ENCODE results near the gene CDC42BPB. TPM values are rescaled to one million over a fixed set of nuclear protein-coding genes. Genes with fewer than 3 reads are reported as not detected.

Gene CDC42BPB
- total RNA-seq, 1 donor from 2014 or later: 68.4 TPM

- DNase-seq (ENCODE audit: low read depth): no peak
- no peak for TF ChIP-seq CTCF (conservative IDR thresholded peaks at IDR 0.05; ENCODE audit: low read depth, low read length)
Observed at GRCh38 chr14:103014466-103015228, 42.7 kb downstream of the CDC42BPB start.

GRCh38 chr14:103013028-103013427 is 44.3 kb downstream of the CDC42BPB start:
- TF ChIP-seq CTCF (conservative IDR thresholded peaks at IDR 0.05; ENCODE audit: low read depth, low read length): no peak
- DNase-seq (ENCODE audit: low read depth): no peak

More at GRCh38 chr14:103014466-103015228, 42.7 kb downstream of the CDC42BPB start:
- H3K4me3 ChIP-seq (ENCODE audit: low read depth, low read length): no peak overlapping the region

GRCh38 chr14:103009559-103009958 is 47.8 kb downstream of the CDC42BPB start:
- TF ChIP-seq CTCF (conservative IDR thresholded peaks at IDR 0.05; ENCODE audit: low read depth, low read length): no peak
- no peak for DNase-seq (ENCODE audit: low read depth)
- H3K4me3 ChIP-seq (ENCODE audit: low read depth, low read length): no peak overlapping the region

More at GRCh38 chr14:103013028-103013427, 44.3 kb downstream of the CDC42BPB start:
- H3K4me3 ChIP-seq (ENCODE audit: low read depth, low read length): no peak overlapping the region

GRCh38 chr14:103008768-103009357 is 48.5 kb downstream of the CDC42BPB start:
- TF ChIP-seq CTCF (conservative IDR thresholded peaks at IDR 0.05; ENCODE audit: low read depth, low read length): no peak
- DNase-seq (ENCODE audit: low read depth): no peak
- no peak overlapping the region for H3K4me3 ChIP-seq (ENCODE audit: low read depth, low read length)

GRCh38 chr14:103008126-103008525 is 49.2 kb downstream of the CDC42BPB start:
- DNase-seq (ENCODE audit: low read depth): no peak
- no peak for TF ChIP-seq CTCF (conservative IDR thresholded peaks at IDR 0.05; ENCODE audit: low read depth, low read length)
- no peak overlapping the region for H3K4me3 ChIP-seq (ENCODE audit: low read depth, low read length)

- no peak overlapping the region for H3K4me3 ChIP-seq (ENCODE audit: low read depth, low read length)
- DNase-seq (ENCODE audit: low read depth): no peak
- no peak for TF ChIP-seq CTCF (conservative IDR thresholded peaks at IDR 0.05; ENCODE audit: low read depth, low read length)
Observed at GRCh38 chr14:103007555-103007954, 49.8 kb downstream of the CDC42BPB start.

All from epithelial cell of proximal tubule (primary cell).